ENCODE results near the gene UMODL1. TPM values are rescaled to one million over a fixed set of nuclear protein-coding genes. Genes with fewer than 3 reads are reported as not detected.

The UMODL1 gene
- total and polyA plus RNA-seq, 10 of the 15 experiments (the other 5 are each of a cell fraction or from before 2014, with no cell fraction given), result 0.01 to 0.11 (median 0.03) TPM; not detected in 5

DNA sequence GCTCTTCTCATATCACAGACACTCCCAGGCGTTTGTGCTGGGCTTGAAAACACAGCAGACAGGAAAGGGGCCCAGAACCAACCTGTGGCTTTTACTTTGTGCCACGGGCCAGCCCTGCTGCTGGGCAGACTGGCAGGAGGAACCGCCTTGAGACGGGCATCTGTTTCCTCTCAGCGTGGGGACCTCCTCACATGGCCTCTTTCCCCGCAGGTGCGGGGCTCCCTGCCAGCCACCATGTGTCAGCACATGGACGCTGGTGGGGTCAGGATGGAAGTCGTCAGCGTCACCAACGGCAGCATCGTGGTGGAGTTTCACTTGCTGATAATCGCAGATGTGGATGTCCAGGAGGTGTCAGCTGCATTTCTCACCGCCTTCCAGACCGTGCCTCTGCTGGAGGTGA is 47.8 kb downstream of the UMODL1 start:
- peaks cover 37% of the 10 kb centered on the region for H3K4me1 ChIP-seq (ENCODE audit: control insufficient read depth, insufficient read depth, low read length)
- 0 out of 2 replicates have a peak overlapping the region, but pooled peaks have one; percentile 2 for H3K4me3 ChIP-seq
- ChIA-PET CTCF (interaction anchor here (1.4 to 4.0 kb wide), 10 partner anchors 11 to 302 kb away, joined by 5 to 48 read pairs (median 10); no protein-coding TSS in a partner anchor), SMC1A (ENCODE audit: uncharacterized antibody, unreplicated experiment) (interaction anchor here (0.6 to 4.3 kb wide), 9 partner anchors 10 to 507 kb away, joined by 3 to 46 read pairs (median 7); no protein-coding TSS in a partner anchor), RAD21 (ENCODE audit: unreplicated experiment) (interaction anchor here (0.8 to 4.0 kb wide), 7 partner anchors 9 to 507 kb away, joined by 3 to 43 read pairs (median 22); partner anchors contain the start of gene PRDM15), POLR2A (no interaction called here)
- in situ Hi-C loops (cut with MboI) (no loop called here), intact Hi-C loops (cut with micrococcal nuclease; ENCODE audit: unreplicated experiment) (loop anchor here (5.0 to 10.0 kb wide), 2 partner anchors 194 to 217 kb away; no protein-coding TSS in a partner anchor)
- 0% methylated on average over 15 of the region's 15 CpGs for WGBS (ENCODE audit: insufficient coverage, insufficient replicate concordance, low lambda C conversion rate, missing lambda C conversion rate)
- no TSS peak for BruUV-seq (replicated peaks)
- H3K36me3 ChIP-seq (ENCODE audit: control insufficient read depth in 2 of 2, insufficient read depth in 2 of 2, low read length in 1 of 2), result no peaks in the 10 kb centered on the region
- no peaks in the 10 kb centered on the region for H3K9me3 ChIP-seq (replicated peaks; ENCODE audit: control insufficient read depth, insufficient read depth, low read length)
- ATAC-seq (peak; percentile 8; the same call in 2 of the 3 replicates), DNase-seq (ENCODE audit: low read depth, low spot score) (no peak), FAIRE-seq (no peak)
- H3K9ac ChIP-seq (ENCODE audit: control insufficient read depth, insufficient read depth, low read length), result no peak overlapping the region
- H2AFZ ChIP-seq (ENCODE audit: control insufficient read depth, low read depth, low read length), result peak overlapping the region; percentile 29
- H4K20me1 ChIP-seq (ENCODE audit: control insufficient read depth, insufficient read depth), result no peaks in the 10 kb centered on the region
- TF ChIP-seq YY1 (IDR thresholded peaks at IDR 0.05; ENCODE audit: low read depth, low read length) (no peak), TCF12 (IDR thresholded peaks at IDR 0.05; ENCODE audit: low read depth, low read length) (no peak)
- no peaks in the 10 kb centered on the region for H3K79me2 ChIP-seq (ENCODE audit: control insufficient read depth, insufficient read depth, low read length)
- no peak overlapping the region for H3K27ac ChIP-seq (ENCODE audit: control insufficient read depth, insufficient read depth)
- H3K4me2 ChIP-seq (ENCODE audit: control insufficient read depth, insufficient read depth), result peak overlapping the region; percentile 31
- no peaks in the 10 kb centered on the region; a peak in 1 of 4 replicates for H3K27me3 ChIP-seq (replicated peaks in 1 of 2; ENCODE audit: control insufficient read depth in 2 of 2, insufficient read depth in 2 of 2, low read length in 1 of 2)

GRCh38 chr21:42120101-42120902 is 49.2 kb downstream of the UMODL1 start:
- RAD21 ChIA-PET (ENCODE audit: unreplicated experiment), result interaction anchor here (0.6 to 1.2 kb wide), 3 partner anchors 115 to 243 kb away, joined by 3 to 4 read pairs (median 3); no protein-coding TSS in a partner anchor
- DNase-seq (ENCODE audit: low read depth, low spot score), result no peak
- FAIRE-seq, result peak; percentile 27
- no peak overlapping the region for H3K9ac ChIP-seq (ENCODE audit: control insufficient read depth, insufficient read depth, low read length)
- no peaks in the 10 kb centered on the region for H3K9me3 ChIP-seq (replicated peaks; ENCODE audit: control insufficient read depth, insufficient read depth, low read length)
- H3K4me3 ChIP-seq, result no peak overlapping the region
- H3K27me3 ChIP-seq (replicated peaks in 1 of 2; ENCODE audit: control insufficient read depth in 2 of 2, insufficient read depth in 2 of 2, low read length in 1 of 2), result no peaks in the 10 kb centered on the region; a peak in 1 of 4 replicates
- CTCF ChIA-PET, result interaction anchor here (0.8 to 2.4 kb wide), 6 partner anchors 8 to 303 kb away, joined by 3 to 19 read pairs (median 5); no protein-coding TSS in a partner anchor
- SMC1A ChIA-PET (ENCODE audit: uncharacterized antibody, unreplicated experiment), result interaction anchor here (0.8 to 1.5 kb wide), 4 partner anchors 9 to 304 kb away, joined by 3 to 5 read pairs (median 4); no protein-coding TSS in a partner anchor
- peak overlapping the region; percentile 10 for H3K4me2 ChIP-seq (ENCODE audit: control insufficient read depth, insufficient read depth)
- no peak overlapping the region for H2AFZ ChIP-seq (ENCODE audit: control insufficient read depth, low read depth, low read length)
- POLR2A ChIA-PET, result no interaction called here
- TF ChIP-seq CREM (IDR thresholded peaks at IDR 0.05; ENCODE audit: low read depth) (no peak), CEBPB (IDR thresholded peaks at IDR 0.05; ENCODE audit: borderline replicate concordance in 1 of 2, low read depth in 2 of 2, low read length in 2 of 2) (peak in 1 of 2 experiments; percentile 41; a peak in 1 of 4 replicates), RUNX3 (IDR thresholded peaks at IDR 0.05; ENCODE audit: low read length) (peak; percentile 28; the same call in 1 of the 2 replicates), POU2F2 (IDR thresholded peaks at IDR 0.05; ENCODE audit: borderline replicate concordance, low read depth, low read length) (peak; percentile 74; the same call in 2 of the 3 replicates), MXI1 (IDR thresholded peaks at IDR 0.05; ENCODE audit: low read depth, low read length) (0 out of 2 replicates have a peak, but pooled peaks have one; percentile 39), SMAD1 (IDR thresholded peaks at IDR 0.05; ENCODE audit: low read depth, partially characterized antibody) (no peak)
- TF ChIP-seq, protein P1, sequence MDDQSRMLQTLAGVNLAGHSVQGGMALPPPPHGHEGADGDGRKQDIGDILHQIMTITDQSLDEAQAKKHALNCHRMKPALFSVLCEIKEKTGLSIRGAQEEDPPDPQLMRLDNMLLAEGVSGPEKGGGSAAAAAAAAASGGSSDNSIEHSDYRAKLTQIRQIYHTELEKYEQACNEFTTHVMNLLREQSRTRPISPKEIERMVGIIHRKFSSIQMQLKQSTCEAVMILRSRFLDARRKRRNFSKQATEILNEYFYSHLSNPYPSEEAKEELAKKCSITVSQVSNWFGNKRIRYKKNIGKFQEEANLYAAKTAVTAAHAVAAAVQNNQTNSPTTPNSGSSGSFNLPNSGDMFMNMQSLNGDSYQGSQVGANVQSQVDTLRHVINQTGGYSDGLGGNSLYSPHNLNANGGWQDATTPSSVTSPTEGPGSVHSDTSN (IDR thresholded peaks at IDR 0.05; ENCODE audit: insufficient replicate concordance, low read depth, low read length), result peak; percentile 22
- TF ChIP-seq, protein P2, sequence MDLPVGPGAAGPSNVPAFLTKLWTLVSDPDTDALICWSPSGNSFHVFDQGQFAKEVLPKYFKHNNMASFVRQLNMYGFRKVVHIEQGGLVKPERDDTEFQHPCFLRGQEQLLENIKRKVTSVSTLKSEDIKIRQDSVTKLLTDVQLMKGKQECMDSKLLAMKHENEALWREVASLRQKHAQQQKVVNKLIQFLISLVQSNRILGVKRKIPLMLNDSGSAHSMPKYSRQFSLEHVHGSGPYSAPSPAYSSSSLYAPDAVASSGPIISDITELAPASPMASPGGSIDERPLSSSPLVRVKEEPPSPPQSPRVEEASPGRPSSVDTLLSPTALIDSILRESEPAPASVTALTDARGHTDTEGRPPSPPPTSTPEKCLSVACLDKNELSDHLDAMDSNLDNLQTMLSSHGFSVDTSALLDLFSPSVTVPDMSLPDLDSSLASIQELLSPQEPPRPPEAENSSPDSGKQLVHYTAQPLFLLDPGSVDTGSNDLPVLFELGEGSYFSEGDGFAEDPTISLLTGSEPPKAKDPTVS (IDR thresholded peaks at IDR 0.05; ENCODE audit: low read depth, low read length), result no peak
- H4K20me1 ChIP-seq (ENCODE audit: control insufficient read depth, insufficient read depth), result no peaks in the 10 kb centered on the region
- in situ Hi-C loops (cut with MboI) (no loop called here), intact Hi-C loops (cut with micrococcal nuclease; ENCODE audit: unreplicated experiment) (no loop called here)
- H3K79me2 ChIP-seq (ENCODE audit: control insufficient read depth, insufficient read depth, low read length), result no peaks in the 10 kb centered on the region
- WGBS (ENCODE audit: insufficient coverage, insufficient replicate concordance, low lambda C conversion rate, missing lambda C conversion rate), result 11% methylated on average over 11 of the region's 11 CpGs
- H3K4me1 ChIP-seq (ENCODE audit: control insufficient read depth, insufficient read depth, low read length), result peaks cover 37% of the 10 kb centered on the region
- no TSS peak for BruUV-seq (replicated peaks)
- no peaks in the 10 kb centered on the region for H3K36me3 ChIP-seq (ENCODE audit: control insufficient read depth in 2 of 2, insufficient read depth in 2 of 2, low read length in 1 of 2)
- ATAC-seq, result peak; percentile 57
- H3K27ac ChIP-seq (ENCODE audit: control insufficient read depth, insufficient read depth), result no peak overlapping the region

All from GM12878 (cell line).